Spinal cord (tissue), 10 donors: ENCODE measurements around the gene BCAS3. TPM values are rescaled to one million over a fixed set of nuclear protein-coding genes. Genes with fewer than 3 reads are reported as not detected.

Source experiments
- DNase-seq, 6 donors: peaks; one replicate each; pipeline versions ENCODE4 v3.0.0 to v3.0.0-alpha.2; 2013 to 2015; ENCODE audit warnings: low spot score in 6 of 6, low read depth in 4 of 6
- H3K27ac ChIP-seq: one replicate; pipeline ENCODE4 v1.5.1; 2013; ENCODE audit warnings: low read depth, low read length, control low read depth
- H3K27me3 ChIP-seq: one replicate; pipeline ENCODE4 v1.6.1; 2013; ENCODE audit warnings: low read length; ENCODE audit not compliant: control insufficient read depth, insufficient read depth
- H3K36me3 ChIP-seq: one replicate; pipeline ENCODE4 v1.6.1; 2013; ENCODE audit warnings: low read length; ENCODE audit not compliant: control insufficient read depth, insufficient read depth
- H3K4me1 ChIP-seq: one replicate; pipeline ENCODE4 v1.6.1; 2013; ENCODE audit warnings: low read length; ENCODE audit not compliant: control insufficient read depth, insufficient read depth
- H3K4me3 ChIP-seq: one replicate; pipeline ENCODE4 v1.5.1; 2013; ENCODE audit warnings: low read depth, low read length, control low read depth
- H3K9me3 ChIP-seq: one replicate; pipeline ENCODE4 v1.6.1; 2013; ENCODE audit warnings: low read length; ENCODE audit not compliant: control insufficient read depth, insufficient read depth
- WGBS: methylation state at CpG from one replicate; pipeline ENCODE4 v1.1.5; 2013; ENCODE audit warnings: missing lambda C conversion rate; ENCODE audit not compliant: insufficient coverage; 5-methylcytosine and 5-hydroxymethylcytosine counted together
- polyA plus RNA-seq, 2 donors: library from polyadenylated mRNA; unstranded; fragments of 120-200 nt; gene quantifications; one replicate each; pipeline ENCODE4 v1.2.1, GENCODE V29; 2013; ENCODE audit not compliant: insufficient read length in 2 of 2
- total RNA-seq, 2 donors: library from RNA; depleted of rRNA in 1 of 2; stranded (reverse); fragments of 120-200 nt in 1 of 2; fragments of >200 nt in 1 of 2; gene quantifications; one replicate each; pipeline versions ENCODE4 v1.2.3 to v1.2.4, GENCODE V29; 2013 to 2014
- donor health status: healthy.

Gene BCAS3
- total and polyA plus RNA-seq, 4 donors, result 20.5 to 53.4 (median 25.7) TPM

DNA sequence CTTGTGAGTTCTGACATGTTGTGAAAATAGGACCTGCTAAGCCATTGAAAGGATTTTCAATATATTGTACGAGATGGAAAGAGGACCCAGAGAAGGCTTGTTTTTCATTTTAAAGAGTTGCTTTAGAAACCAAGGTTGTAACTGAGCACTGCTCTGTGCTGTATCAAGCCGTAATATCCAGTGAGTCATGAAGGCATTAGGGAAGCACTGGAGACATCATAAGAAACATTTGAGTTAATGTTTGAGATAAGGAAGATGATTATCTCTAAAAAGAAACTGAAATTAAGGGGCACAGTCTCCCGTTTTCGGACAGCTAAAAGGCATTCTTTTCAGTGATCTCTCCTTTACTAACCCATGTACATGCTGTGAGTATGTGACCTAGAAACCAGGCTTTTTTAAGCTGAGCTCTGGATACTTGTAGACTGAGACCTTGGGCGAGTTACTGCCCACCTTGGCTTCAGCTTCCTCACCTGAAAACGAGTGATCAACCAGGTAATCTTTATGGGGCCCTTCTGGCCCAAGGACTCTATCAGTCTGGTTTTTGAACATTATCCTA, 572.8 kb downstream of the BCAS3 start:
- peak overlapping the region; percentile 54 for H3K27ac ChIP-seq

DNA sequence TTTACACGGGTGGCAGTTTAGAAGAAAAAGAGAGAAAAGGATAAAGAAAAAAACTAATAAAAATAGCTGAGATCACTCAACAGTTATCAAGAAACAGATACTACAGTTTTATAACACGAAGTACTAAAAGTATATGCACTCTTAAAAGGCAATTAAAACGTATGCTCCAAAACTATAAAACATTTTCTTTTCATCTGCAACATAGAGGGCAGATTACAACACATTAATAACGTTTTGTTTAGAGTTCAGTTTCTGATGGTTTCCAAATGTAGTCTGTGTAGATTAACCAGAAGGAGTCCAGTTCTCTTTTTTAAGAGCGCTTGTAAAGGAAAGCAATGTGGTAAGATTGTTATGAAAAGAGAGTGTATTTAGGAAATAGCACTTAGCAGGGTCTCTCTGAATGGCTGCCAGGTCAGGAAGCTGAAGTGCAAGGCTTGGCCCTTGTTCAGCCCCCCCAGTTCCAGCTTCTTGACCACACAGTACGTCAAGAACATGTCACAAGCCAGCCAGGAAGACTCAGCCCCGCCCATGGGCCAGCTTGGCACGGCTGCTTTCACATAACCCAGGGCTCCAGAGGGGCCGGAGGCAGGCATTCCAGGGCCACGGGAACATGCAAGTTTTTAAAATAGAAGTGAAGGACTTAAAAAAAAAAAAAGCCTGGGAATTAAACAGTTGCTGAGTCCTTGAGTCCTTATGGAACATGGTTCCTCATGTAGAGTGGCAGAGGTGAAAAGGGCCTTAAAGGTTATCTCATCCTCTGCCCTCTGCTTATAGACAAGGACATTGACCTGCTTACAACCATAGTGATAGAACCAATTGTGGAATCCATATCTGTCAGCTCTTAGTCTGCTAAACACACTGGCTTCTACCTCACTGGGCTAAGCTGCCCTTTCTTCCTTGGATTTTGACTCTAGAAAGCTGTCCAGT, 574.6 kb downstream of the BCAS3 start:
- no peaks in the 10 kb centered on the region for H3K36me3 ChIP-seq
- H3K4me1 ChIP-seq, result peaks cover 14% of the 10 kb centered on the region
- H3K4me3 ChIP-seq, result no peak overlapping the region
- WGBS, result 30% methylated on average over 6 of the region's 10 CpGs
- no peaks in the 10 kb centered on the region for H3K9me3 ChIP-seq
- H3K27me3 ChIP-seq, result no peaks in the 10 kb centered on the region
- DNase-seq, result peak in 3 of 6 donors; percentile 30 to 80 (median 31)
- peak overlapping the region; percentile 38 for H3K27ac ChIP-seq

More for the DNA sequence above, 572.8 kb downstream of the BCAS3 start:
- no peak overlapping the region for H3K4me3 ChIP-seq
- no peak for DNase-seq
- no peaks in the 10 kb centered on the region for H3K9me3 ChIP-seq
- no peaks in the 10 kb centered on the region for H3K27me3 ChIP-seq
- no peaks in the 10 kb centered on the region for H3K36me3 ChIP-seq
- H3K4me1 ChIP-seq, result peaks cover 14% of the 10 kb centered on the region
- 71% methylated on average over 3 of the region's 6 CpGs for WGBS

GRCh38 chr17:61253362-61253761, 575.7 kb downstream of the BCAS3 start:
- H3K9me3 ChIP-seq, result no peaks in the 10 kb centered on the region
- no peak for DNase-seq
- peaks cover 14% of the 10 kb centered on the region for H3K4me1 ChIP-seq
- H3K27me3 ChIP-seq, result no peaks in the 10 kb centered on the region
- H3K4me3 ChIP-seq, result no peak overlapping the region
- no peaks in the 10 kb centered on the region for H3K36me3 ChIP-seq
- H3K27ac ChIP-seq, result peak overlapping the region; percentile 7
- 90% methylated on average over 3 of the region's 3 CpGs for WGBS

- no peak for DNase-seq
- Histone ChIP-seq H3K36me3 (no peaks in the 10 kb centered on the region), H3K27ac (no peak overlapping the region), H3K9me3 (no peaks in the 10 kb centered on the region), H3K27me3 (no peaks in the 10 kb centered on the region), H3K4me3 (no peak overlapping the region), H3K4me1 (peaks cover 14% of the 10 kb centered on the region)
- 100% methylated on average over 3 of the region's 10 CpGs for WGBS
These were observed 576.4 kb downstream of the BCAS3 start for GRCh38 chr17:61253937-61254574.

GRCh38 chr17:61254904-61255303, 577.3 kb downstream of the BCAS3 start:
- Histone ChIP-seq H3K36me3 (no peaks in the 10 kb centered on the region), H3K27ac (no peak overlapping the region)
- no CpG with 5 or more reads among the region's 1 CpG for WGBS

DNA sequence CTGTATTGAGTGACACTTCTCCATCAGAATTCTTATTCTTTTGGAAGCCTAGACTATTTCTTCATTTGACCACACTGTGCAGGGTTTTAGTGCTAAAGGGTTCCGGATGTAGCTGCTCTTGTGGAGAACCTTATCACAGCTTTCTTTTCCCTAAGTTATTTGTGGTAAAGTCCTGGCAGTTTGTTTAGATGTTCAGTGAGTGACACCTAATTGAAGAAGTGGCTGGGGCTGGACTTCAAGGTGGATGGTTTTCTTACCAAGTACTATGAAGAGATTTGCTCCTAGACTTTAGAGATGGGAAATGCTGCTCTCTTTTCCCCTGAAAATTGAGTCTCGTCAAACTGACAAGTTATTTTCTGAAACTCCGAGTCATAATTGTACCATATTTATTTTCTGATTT, 578.0 kb downstream of the BCAS3 start:
- WGBS, result no CpG with 5 or more reads among the region's 3 CpGs

More at GRCh38 chr17:61254904-61255303, 577.3 kb downstream of the BCAS3 start:
- Histone ChIP-seq H3K4me1 (peaks cover 14% of the 10 kb centered on the region), H3K9me3 (no peaks in the 10 kb centered on the region), H3K4me3 (no peak overlapping the region), H3K27me3 (no peaks in the 10 kb centered on the region)
- DNase-seq, result no peak

GRCh38 chr17:61259360-61259759, 581.7 kb downstream of the BCAS3 start:
- 60% methylated on average over 2 of the region's 3 CpGs for WGBS
- H3K36me3 ChIP-seq, result no peaks in the 10 kb centered on the region
- H3K27me3 ChIP-seq, result no peaks in the 10 kb centered on the region
- no peaks in the 10 kb centered on the region for H3K4me1 ChIP-seq
- no peak overlapping the region for H3K27ac ChIP-seq
- H3K9me3 ChIP-seq, result no peaks in the 10 kb centered on the region
- no peak for DNase-seq
- no peak overlapping the region for H3K4me3 ChIP-seq

More for the DNA sequence above, 578.0 kb downstream of the BCAS3 start:
- DNase-seq, result no peak
- Histone ChIP-seq H3K4me1 (peaks cover 14% of the 10 kb centered on the region), H3K36me3 (no peaks in the 10 kb centered on the region), H3K9me3 (no peaks in the 10 kb centered on the region), H3K27ac (no peak overlapping the region), H3K27me3 (no peaks in the 10 kb centered on the region), H3K4me3 (no peak overlapping the region)

GRCh38 chr17:61260071-61260797, 582.6 kb downstream of the BCAS3 start:
- no peak overlapping the region for H3K27ac ChIP-seq
- no peak for DNase-seq
- H3K36me3 ChIP-seq, result no peaks in the 10 kb centered on the region
- H3K4me1 ChIP-seq, result no peaks in the 10 kb centered on the region
- no peaks in the 10 kb centered on the region for H3K9me3 ChIP-seq
- H3K4me3 ChIP-seq, result no peak overlapping the region
- no CpG with 5 or more reads among the region's 12 CpGs for WGBS
- H3K27me3 ChIP-seq, result no peaks in the 10 kb centered on the region

DNA sequence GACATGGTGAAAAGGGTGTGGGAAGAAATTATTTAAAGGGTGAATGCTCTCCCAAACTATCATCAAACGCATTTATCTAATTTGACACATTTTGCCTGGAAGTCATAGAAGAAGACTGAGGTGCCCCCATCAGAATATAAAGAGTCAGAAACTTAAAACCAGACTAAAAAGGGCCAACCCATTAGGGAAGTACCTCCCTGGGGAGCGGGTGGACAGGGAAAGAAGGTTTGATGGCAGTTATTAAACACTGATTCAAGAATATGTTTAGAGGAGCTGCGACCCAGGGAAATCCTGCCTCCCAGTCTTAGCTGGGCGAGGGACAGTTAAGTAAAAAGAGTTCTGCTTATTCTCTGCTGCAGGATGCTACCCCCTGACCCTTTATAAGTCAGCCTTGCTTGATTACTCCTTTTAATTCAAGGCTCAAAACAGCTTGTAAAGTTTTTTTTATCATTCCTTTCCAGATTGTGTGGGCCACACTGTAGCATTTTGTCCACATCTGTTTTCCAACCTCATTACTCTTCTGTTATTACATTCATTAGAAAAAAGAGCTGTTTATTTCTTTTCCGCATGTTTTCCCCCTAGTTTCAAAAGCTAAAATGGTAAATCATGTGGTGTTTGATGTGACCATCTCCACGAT, 583.5 kb downstream of the BCAS3 start:
- WGBS, result no CpG with 5 or more reads among the region's 6 CpGs
- H3K27ac ChIP-seq, result no peak overlapping the region
- no peak for DNase-seq

More for the DNA sequence above, 583.5 kb downstream of the BCAS3 start:
- Histone ChIP-seq H3K9me3 (no peaks in the 10 kb centered on the region), H3K36me3 (no peaks in the 10 kb centered on the region), H3K4me1 (no peaks in the 10 kb centered on the region), H3K4me3 (no peak overlapping the region), H3K27me3 (no peaks in the 10 kb centered on the region)
